ENCODE data around the gene TMEM212. TPM values are rescaled to one million over a fixed set of nuclear protein-coding genes. Genes with fewer than 3 reads are reported as not detected.

Gene TMEM212
- total RNA-seq, 1 donor from 2014 or later, result not detected

GRCh38 chr3:171879472-171879871, 36.3 kb downstream of the TMEM212 start:
- no peak overlapping the region for H3K27ac ChIP-seq
- H3K9me3 ChIP-seq, result no peaks in the 10 kb centered on the region
- H3K36me3 ChIP-seq, result no peaks in the 10 kb centered on the region
- no peaks in the 10 kb centered on the region for H3K27me3 ChIP-seq
- no peak for TF ChIP-seq CTCF (IDR thresholded peaks at IDR 0.05)
- intact Hi-C loops (cut with DNase I), result loop anchor here (5.0 to 10.0 kb wide), 3 partner anchors 67 to 445 kb away; partner anchors contain the start of genes FNDC3B and PLD1
- no peak for DNase-seq (ENCODE audit: low spot score in 2 of 2)
- peaks cover 10 to 19% of the 10 kb centered on the region in 2 donors for H3K4me1 ChIP-seq
- H3K4me3 ChIP-seq, result no peak overlapping the region

- H3K4me1 ChIP-seq, result peaks cover 5 to 19% of the 10 kb centered on the region in 2 donors
- TF ChIP-seq CTCF (IDR thresholded peaks at IDR 0.05), result no peak
- H3K27ac ChIP-seq, result no peak overlapping the region
- no peaks in the 10 kb centered on the region for H3K27me3 ChIP-seq
- intact Hi-C loops (cut with DNase I), result no loop called here
- H3K36me3 ChIP-seq, result no peaks in the 10 kb centered on the region
- no peaks in the 10 kb centered on the region for H3K9me3 ChIP-seq
- no peak overlapping the region for H3K4me3 ChIP-seq
- no peak for DNase-seq (ENCODE audit: low spot score in 2 of 2)
These were observed 37.1 kb downstream of the TMEM212 start for GRCh38 chr3:171880101-171880870.

GRCh38 chr3:171881251-171881650, 38.1 kb downstream of the TMEM212 start:
- peaks cover 0 to 12% of the 10 kb centered on the region in 2 donors for H3K4me1 ChIP-seq
- no peak for TF ChIP-seq CTCF (IDR thresholded peaks at IDR 0.05)
- no peak overlapping the region for H3K4me3 ChIP-seq
- intact Hi-C loops (cut with DNase I), result no loop called here
- no peak for DNase-seq (ENCODE audit: low spot score in 2 of 2)
- H3K27me3 ChIP-seq, result no peaks in the 10 kb centered on the region
- H3K9me3 ChIP-seq, result no peaks in the 10 kb centered on the region
- no peaks in the 10 kb centered on the region for H3K36me3 ChIP-seq
- H3K27ac ChIP-seq, result no peak overlapping the region

- intact Hi-C loops (cut with DNase I), result no loop called here
- no peaks in the 10 kb centered on the region for H3K9me3 ChIP-seq
- no peak for TF ChIP-seq CTCF (IDR thresholded peaks at IDR 0.05)
- H3K4me1 ChIP-seq, result peaks cover 0 to 6% of the 10 kb centered on the region in 2 donors
- no peak overlapping the region for H3K4me3 ChIP-seq
- no peaks in the 10 kb centered on the region for H3K27me3 ChIP-seq
- no peaks in the 10 kb centered on the region for H3K36me3 ChIP-seq
- DNase-seq (ENCODE audit: low spot score in 2 of 2), result no peak
- H3K27ac ChIP-seq, result no peak overlapping the region
These were observed 40.2 kb downstream of the TMEM212 start for GRCh38 chr3:171883257-171883892.

- TF ChIP-seq CTCF (IDR thresholded peaks at IDR 0.05), result no peak
- H3K4me3 ChIP-seq, result no peak overlapping the region
- intact Hi-C loops (cut with DNase I), result no loop called here
- no peaks in the 10 kb centered on the region for H3K36me3 ChIP-seq
- no peaks in the 10 kb centered on the region for H3K9me3 ChIP-seq
- no peak overlapping the region for H3K27ac ChIP-seq
- no peaks in the 10 kb centered on the region for H3K27me3 ChIP-seq
- peaks cover 0 to 2% of the 10 kb centered on the region in 2 donors for H3K4me1 ChIP-seq
- DNase-seq (ENCODE audit: low spot score in 2 of 2), result no peak
These were observed 40.7 kb downstream of the TMEM212 start for GRCh38 chr3:171883893-171884279.

All from ascending aorta (tissue), 2 donors.